Ishikawa (cell line): ENCODE results near the gene PPP1R13B.

Experiments used
- EGR1 ChIP-seq: IDR thresholded peaks from 2 replicates; pipeline ENCODE4 v1.6.1; 2012
- EP300 ChIP-seq: IDR thresholded peaks from 2 replicates; pipeline ENCODE4 v1.6.1; 2012; ENCODE audit warnings: borderline replicate concordance
- FOXM1 ChIP-seq: IDR thresholded peaks from 2 replicates; pipeline ENCODE4 v1.6.1; 2012; ENCODE audit warnings: low read depth, borderline replicate concordance
- MAX ChIP-seq: IDR thresholded peaks from 2 replicates; pipeline ENCODE4 v1.6.1; 2012
- NFIC ChIP-seq: IDR thresholded peaks from 2 replicates; pipeline ENCODE4 v1.6.1; 2012
- TAF1 ChIP-seq: IDR thresholded peaks from 2 replicates; pipeline ENCODE4 v1.6.1; 2012; ENCODE audit warnings: low read depth, mild to moderate bottlenecking
- TCF12 ChIP-seq: IDR thresholded peaks from 2 replicates; pipeline ENCODE4 v1.6.1; 2012; ENCODE audit warnings: low read depth
- TEAD4 ChIP-seq: IDR thresholded peaks from 2 replicates; pipeline ENCODE4 v1.6.1; 2012
- USF1 ChIP-seq: IDR thresholded peaks from 2 replicates; pipeline ENCODE4 v1.6.1; 2012
- YY1 ChIP-seq: IDR thresholded peaks from 2 replicates; pipeline ENCODE4 v1.6.1; 2012; ENCODE audit warnings: low read depth
- ZBTB7A ChIP-seq: IDR thresholded peaks from 2 replicates; pipeline ENCODE4 v1.6.1; 2012; ENCODE audit warnings: low read depth

- TF ChIP-seq EP300: no peak
- TF ChIP-seq EGR1: no peak
- TF ChIP-seq USF1: no peak
- no peak for TF ChIP-seq TEAD4
- no peak for TF ChIP-seq YY1
- TF ChIP-seq TCF12: no peak
- no peak for TF ChIP-seq ZBTB7A
- no peak for TF ChIP-seq NFIC
- TF ChIP-seq MAX: no peak
- no peak for TF ChIP-seq TAF1
- no peak for TF ChIP-seq FOXM1
These were observed 160.4 kb downstream of the PPP1R13B start for GRCh38 chr14:103686831-103687485.
